Duodenal mucosa (tissue), 2 donors: ENCODE data around the gene MAD2L1.
A peak's percentile ranks its signal among the peaks of the same experiment; 100 is the strongest.
"Not testable (repeated sequence)": the region's sequence is repeated elsewhere in the genome, so short reads cannot be mapped to it uniquely, and the experiment has no call there.

Experiments
- H3K27ac ChIP-seq: one replicate; pipeline ENCODE4 v1.7.0; 2013; ENCODE audit warnings: low read depth, low read length
- H3K27me3 ChIP-seq, 2 donors: one replicate each; pipeline ENCODE4 v1.7.0; 2013; ENCODE audit warnings: low read length in 2 of 2, control low read depth in 1 of 2; ENCODE audit not compliant: insufficient read depth in 2 of 2, control insufficient read depth in 1 of 2
- H3K36me3 ChIP-seq, 2 donors: one replicate each; pipeline ENCODE4 v1.7.0; 2013; ENCODE audit warnings: low read length in 2 of 2, control low read depth in 1 of 2; ENCODE audit not compliant: insufficient read depth in 2 of 2, control insufficient read depth in 1 of 2
- H3K4me1 ChIP-seq, 2 donors: one replicate each; pipeline ENCODE4 v1.7.0; 2013; ENCODE audit warnings: low read length in 2 of 2, control low read depth in 1 of 2; ENCODE audit not compliant: insufficient read depth in 2 of 2, control insufficient read depth in 1 of 2
- H3K4me3 ChIP-seq, 2 donors: one replicate each; pipeline ENCODE4 v1.7.0; 2013; ENCODE audit warnings: low read length in 2 of 2, low read depth in 1 of 2
- H3K9ac ChIP-seq, 2 donors: one replicate each; pipeline ENCODE4 v1.7.0; 2013; ENCODE audit warnings: low read length in 2 of 2, low read depth in 1 of 2
- H3K9me3 ChIP-seq, 2 donors: one replicate each; pipeline ENCODE4 v1.7.0; 2013; ENCODE audit warnings: low read length in 2 of 2, control low read depth in 1 of 2; ENCODE audit not compliant: control insufficient read depth in 1 of 2

MAD2L1 gene

GRCh38 chr4:120082251-120082650 lies 15.6 kb upstream of the MAD2L1 start:
- Histone ChIP-seq H3K36me3 (no peaks in the 10 kb centered on the region), H3K27ac (no peak overlapping the region), H3K9me3 (no peaks in the 10 kb centered on the region), H3K4me1 (no peaks in the 10 kb centered on the region), H3K4me3 (no peak overlapping the region), H3K9ac (no peak overlapping the region), H3K27me3 (no peaks in the 10 kb centered on the region)

- no peaks in the 10 kb centered on the region for H3K4me1 ChIP-seq
- no peaks in the 10 kb centered on the region for H3K36me3 ChIP-seq
- H3K4me3 ChIP-seq: no peak overlapping the region
- no peaks in the 10 kb centered on the region for H3K27me3 ChIP-seq
- H3K9me3 ChIP-seq: no peaks in the 10 kb centered on the region
- H3K27ac ChIP-seq: no peak overlapping the region
- H3K9ac ChIP-seq: no peak overlapping the region
Observed at GRCh38 chr4:120081726-120082125, 15.1 kb upstream of the MAD2L1 start.

GRCh38 chr4:120080533-120080932 lies 13.9 kb upstream of the MAD2L1 start:
- Histone ChIP-seq H3K27ac (no peak overlapping the region), H3K27me3 (no peaks in the 10 kb centered on the region), H3K9ac (no peak overlapping the region), H3K4me1 (no peaks in the 10 kb centered on the region), H3K9me3 (no peaks in the 10 kb centered on the region), H3K4me3 (no peak overlapping the region), H3K36me3 (no peaks in the 10 kb centered on the region)

DNA sequence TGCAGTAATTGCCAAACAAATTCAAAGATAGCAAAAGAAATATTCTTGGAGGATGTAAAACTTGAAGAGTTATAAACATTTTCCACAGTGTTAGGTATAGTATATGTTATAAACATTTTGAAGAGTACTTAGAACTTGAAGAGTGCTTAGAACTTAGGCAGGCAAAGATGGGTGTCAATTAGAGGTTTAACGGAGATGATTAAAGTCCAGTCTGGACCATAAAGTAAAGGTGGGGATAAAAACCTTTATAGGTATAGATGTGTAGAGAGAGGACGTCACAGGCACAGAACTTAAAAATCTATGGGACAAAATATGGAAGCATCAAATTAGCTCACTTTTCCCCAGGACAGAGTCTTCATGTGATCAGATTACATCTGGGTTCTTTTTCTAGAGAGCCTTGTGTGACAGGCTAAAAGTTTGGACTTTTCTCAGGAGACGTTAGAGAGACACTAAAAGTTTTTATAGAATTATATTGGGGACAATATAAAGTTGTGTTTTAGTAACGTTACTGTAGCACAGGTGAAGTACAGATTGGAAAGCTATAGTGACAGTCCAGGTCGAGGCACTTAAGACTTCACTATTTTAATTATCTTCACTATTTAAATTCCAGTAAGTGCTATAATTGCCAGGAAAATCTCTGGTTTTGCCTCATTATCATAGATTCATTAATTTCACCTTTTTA lies 13.3 kb upstream of the MAD2L1 start:
- H3K9ac ChIP-seq: no peak overlapping the region
- no peak overlapping the region for H3K27ac ChIP-seq
- no peaks in the 10 kb centered on the region for H3K4me1 ChIP-seq
- H3K4me3 ChIP-seq: no peak overlapping the region
- H3K9me3 ChIP-seq: no peaks in the 10 kb centered on the region
- no peaks in the 10 kb centered on the region for H3K27me3 ChIP-seq
- no peaks in the 10 kb centered on the region for H3K36me3 ChIP-seq

- no peak overlapping the region for H3K4me3 ChIP-seq
- H3K9ac ChIP-seq: no peak overlapping the region
- H3K9me3 ChIP-seq: no peaks in the 10 kb centered on the region
- H3K4me1 ChIP-seq: no peaks in the 10 kb centered on the region
- no peaks in the 10 kb centered on the region for H3K27me3 ChIP-seq
- no peak overlapping the region for H3K27ac ChIP-seq
- H3K36me3 ChIP-seq: no peaks in the 10 kb centered on the region
Observed at GRCh38 chr4:120078216-120078615, 11.6 kb upstream of the MAD2L1 start.

- no peaks in the 10 kb centered on the region for H3K36me3 ChIP-seq
- no peak overlapping the region for H3K27ac ChIP-seq
- no peak overlapping the region for H3K9ac ChIP-seq
- H3K4me1 ChIP-seq: peaks cover 7 to 13% of the 10 kb centered on the region in 2 donors
- H3K4me3 ChIP-seq: no peak overlapping the region
- no peaks in the 10 kb centered on the region for H3K9me3 ChIP-seq
- H3K27me3 ChIP-seq: no peaks in the 10 kb centered on the region
Observed at GRCh38 chr4:120071192-120071795, 4.6 kb upstream of the MAD2L1 start.

- Histone ChIP-seq H3K36me3 (no peaks in the 10 kb centered on the region), H3K4me3 (no peak overlapping the region), H3K9me3 (no peaks in the 10 kb centered on the region), H3K4me1 (peaks cover 17 to 18% of the 10 kb centered on the region in 2 donors), H3K9ac (no peak overlapping the region), H3K27ac (no peak overlapping the region), H3K27me3 (no peaks in the 10 kb centered on the region)
Observed at GRCh38 chr4:120070196-120070595, 3.5 kb upstream of the MAD2L1 start.

DNA sequence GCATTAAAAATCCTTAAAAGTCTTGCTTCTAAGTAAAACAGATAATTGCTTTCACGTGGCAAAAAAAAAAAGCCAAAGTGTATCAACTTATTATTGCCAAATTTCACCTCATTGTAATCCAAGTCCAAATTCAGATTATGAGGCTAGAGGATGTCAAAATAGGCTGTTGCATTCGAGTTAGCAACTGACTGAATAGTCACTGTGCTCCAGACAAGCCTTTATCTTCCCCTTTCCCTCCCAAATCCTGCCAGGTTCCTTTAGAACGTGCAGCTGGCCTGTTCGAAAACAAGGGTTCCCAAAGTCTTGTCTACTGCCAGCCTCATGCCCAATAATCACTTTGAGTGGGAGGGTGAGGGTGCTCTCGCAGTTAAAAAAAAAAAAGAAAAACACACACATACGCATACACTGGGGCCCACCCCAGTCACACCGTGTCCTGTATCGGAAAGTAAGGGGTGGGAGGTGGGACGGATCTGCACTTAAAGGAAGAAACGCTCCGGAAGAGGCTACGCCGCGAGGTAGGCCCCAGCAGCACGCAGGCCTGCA lies 603 bp downstream of the MAD2L1 start:
- peak overlapping the region; percentile 23 for H3K27ac ChIP-seq
- H3K9me3 ChIP-seq: no peaks in the 10 kb centered on the region
- no peaks in the 10 kb centered on the region for H3K27me3 ChIP-seq
- H3K9ac ChIP-seq: peak overlapping the region; percentile 85 to 91
- peaks cover 0 to 4% of the 10 kb centered on the region in 2 donors for H3K36me3 ChIP-seq
- H3K4me3 ChIP-seq: peak overlapping the region; percentile 89 to 94
- peaks cover 19 to 24% of the 10 kb centered on the region in 2 donors for H3K4me1 ChIP-seq

DNA sequence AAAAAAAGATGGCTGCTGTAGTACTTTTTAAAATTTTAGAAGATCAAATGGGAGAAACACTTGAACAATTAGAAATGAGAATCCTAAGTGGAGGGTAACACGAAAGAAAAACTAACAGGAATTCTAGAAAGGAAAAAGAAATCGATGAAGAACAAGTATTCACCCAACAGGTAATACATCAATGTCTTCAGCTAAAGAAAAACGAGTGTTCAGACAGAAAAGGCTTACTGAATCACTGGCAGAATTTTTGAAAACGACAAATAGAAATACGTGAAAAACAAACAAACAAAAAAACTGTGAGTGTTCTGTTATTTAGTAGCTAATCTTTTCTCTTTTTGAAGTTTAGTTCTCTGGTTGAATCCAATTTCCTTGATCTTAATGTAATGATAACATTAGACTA lies 1.8 kb downstream of the MAD2L1 start:
- peaks cover 0 to 4% of the 10 kb centered on the region in 2 donors for H3K36me3 ChIP-seq
- no peak overlapping the region for H3K4me3 ChIP-seq
- H3K9me3 ChIP-seq: no peaks in the 10 kb centered on the region
- H3K9ac ChIP-seq: no peak overlapping the region
- peaks cover 19 to 21% of the 10 kb centered on the region in 2 donors for H3K4me1 ChIP-seq
- H3K27me3 ChIP-seq: no peaks in the 10 kb centered on the region
- no peak overlapping the region for H3K27ac ChIP-seq

DNA sequence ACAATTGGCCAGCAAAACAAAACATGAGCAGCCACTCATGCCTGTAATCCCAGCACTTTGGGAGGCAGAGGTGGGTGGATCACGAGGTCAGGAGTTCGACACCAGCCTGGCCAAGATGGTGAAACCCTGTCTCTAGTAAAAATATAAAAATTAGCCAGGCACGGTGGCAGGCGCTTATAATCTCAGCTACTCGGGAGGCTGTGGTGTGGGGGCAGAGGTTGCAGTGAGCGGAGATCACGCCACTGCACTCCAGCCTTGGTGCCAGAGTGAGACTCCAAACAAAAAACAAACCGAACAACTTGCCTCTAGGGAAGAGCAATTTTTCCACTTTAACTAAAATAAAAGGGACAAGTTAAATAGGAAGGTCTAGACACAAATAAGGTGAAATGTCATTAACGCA lies 2.9 kb downstream of the MAD2L1 start:
- H3K27me3 ChIP-seq, H3K27ac ChIP-seq, H3K9ac ChIP-seq, H3K4me3 ChIP-seq, H3K36me3 ChIP-seq, H3K9me3 ChIP-seq: not testable (repeated sequence)
- H3K4me1 ChIP-seq: peaks cover 19 to 21% of the 10 kb centered on the region in 2 donors
